Fibroblast of lung (primary cell): Measurements from ENCODE around the gene EFHC1.

ENCODE experiments used
- EZH2 ChIP-seq: IDR thresholded peaks from 2 replicates; pipeline ENCODE4 v1.5.1; 2012; ENCODE audit warnings: low read length, control low read depth, mild to moderate bottlenecking; ENCODE audit errors: missing control alignments
- TF ChIP-seq, protein P1 (sequence below), 2 donors: IDR thresholded peaks in 1 of 2; conservative IDR thresholded peaks in 1 of 2; 1 replicate in 1 of 2; 2 replicates in 1 of 2; pipeline ENCODE4 v1.5.1; 2011 to 2012; ENCODE audit warnings: low read length in 2 of 2, control low read depth in 1 of 2, inconsistent platforms in 1 of 2, low read depth in 1 of 2, mild to moderate bottlenecking in 1 of 2

DNA sequence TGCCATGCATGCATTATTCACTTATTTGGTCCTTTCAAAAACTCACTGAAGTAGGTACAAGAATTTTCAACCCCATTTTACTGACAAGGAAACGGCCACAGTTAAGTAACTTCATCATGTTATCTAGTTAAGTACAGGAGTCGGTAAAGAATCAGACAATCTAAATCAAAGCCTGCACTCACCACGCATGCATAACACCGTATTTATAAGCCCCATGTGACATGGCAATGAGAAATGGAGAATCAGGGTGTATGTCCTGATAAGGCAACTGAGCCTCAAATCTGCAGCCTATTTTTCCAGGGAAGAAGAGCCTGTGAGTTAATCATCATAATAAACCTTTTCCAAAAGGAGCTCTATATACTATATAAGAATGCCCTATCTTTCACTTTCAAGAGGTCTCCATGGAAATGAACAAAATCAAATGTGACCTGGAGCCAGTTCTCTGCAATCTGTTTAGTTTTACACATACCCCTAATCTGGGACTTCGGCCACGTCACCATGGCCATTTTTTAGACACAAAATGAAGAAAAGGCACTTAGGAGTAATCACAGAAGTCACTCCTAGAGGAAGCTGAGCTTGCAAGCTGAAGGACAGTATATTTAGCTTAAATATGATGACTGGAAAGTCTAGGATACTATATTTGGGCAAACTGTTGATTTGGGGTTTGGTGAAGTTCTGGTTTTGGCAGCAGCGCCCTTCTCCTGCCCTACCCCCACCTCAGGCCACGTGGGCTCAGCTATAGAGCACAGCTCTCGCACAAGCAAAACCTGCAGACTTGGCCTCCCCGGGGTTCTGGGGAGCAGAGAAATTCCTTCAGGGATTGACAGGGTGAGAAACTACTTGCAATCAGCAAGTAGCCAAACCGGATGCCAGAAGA lies 137.5 kb downstream of the EFHC1 start:
- TF ChIP-seq, protein P1, sequence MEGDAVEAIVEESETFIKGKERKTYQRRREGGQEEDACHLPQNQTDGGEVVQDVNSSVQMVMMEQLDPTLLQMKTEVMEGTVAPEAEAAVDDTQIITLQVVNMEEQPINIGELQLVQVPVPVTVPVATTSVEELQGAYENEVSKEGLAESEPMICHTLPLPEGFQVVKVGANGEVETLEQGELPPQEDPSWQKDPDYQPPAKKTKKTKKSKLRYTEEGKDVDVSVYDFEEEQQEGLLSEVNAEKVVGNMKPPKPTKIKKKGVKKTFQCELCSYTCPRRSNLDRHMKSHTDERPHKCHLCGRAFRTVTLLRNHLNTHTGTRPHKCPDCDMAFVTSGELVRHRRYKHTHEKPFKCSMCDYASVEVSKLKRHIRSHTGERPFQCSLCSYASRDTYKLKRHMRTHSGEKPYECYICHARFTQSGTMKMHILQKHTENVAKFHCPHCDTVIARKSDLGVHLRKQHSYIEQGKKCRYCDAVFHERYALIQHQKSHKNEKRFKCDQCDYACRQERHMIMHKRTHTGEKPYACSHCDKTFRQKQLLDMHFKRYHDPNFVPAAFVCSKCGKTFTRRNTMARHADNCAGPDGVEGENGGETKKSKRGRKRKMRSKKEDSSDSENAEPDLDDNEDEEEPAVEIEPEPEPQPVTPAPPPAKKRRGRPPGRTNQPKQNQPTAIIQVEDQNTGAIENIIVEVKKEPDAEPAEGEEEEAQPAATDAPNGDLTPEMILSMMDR (conservative IDR thresholded peaks at IDR 0.05 in 1 of 2, IDR thresholded peaks at IDR 0.05 in 1 of 2; ENCODE audit: low read depth in 1 of 2, low read length in 2 of 2) = no peak
- no peak for TF ChIP-seq EZH2
